ENCODE measurements around the gene RCAN1. TPM values are rescaled to one million over a fixed set of nuclear protein-coding genes. Genes with fewer than 3 reads are reported as not detected.

RCAN1 gene
- total and polyA plus RNA-seq, 2 of the 8 experiments (the other 6 are each of a cell fraction or from before 2014, with no cell fraction given), result 1.7 to 6.4 TPM

GRCh38 chr21:34625030-34625593 lies 10.2 kb upstream of the RCAN1 start:
- no peaks in the 10 kb centered on the region for H4K20me1 ChIP-seq (replicated peaks in 1 of 2; ENCODE audit: control insufficient read depth in 1 of 2, insufficient read depth in 2 of 2, low read length in 2 of 2)
- WGBS, 2 experiments (ENCODE audit: extremely low coverage in 1 of 2, insufficient coverage in 1 of 2, insufficient read length in 1 of 2, insufficient replicate concordance in 2 of 2, low coverage in 1 of 2, low lambda C conversion rate in 2 of 2, missing lambda C conversion rate in 1 of 2), result 89% methylated on average over 6 of the region's 6 CpGs; no CpG with 5 or more reads in 1 of the 2 experiments
- no peak overlapping the region for H2BK20ac ChIP-seq (ENCODE audit: low read length)
- no peak overlapping the region for H3K56ac ChIP-seq (replicated peaks; ENCODE audit: insufficient read length, low read depth, low read length)
- no peak overlapping the region for H3K27ac ChIP-seq (ENCODE audit: low read depth, low read length)
- H3K4me3 ChIP-seq (ENCODE audit: extremely low read depth in 1 of 4, insufficient read depth in 2 of 4, low read depth in 3 of 4, low read length in 4 of 4), result no peak overlapping the region
- FAIRE-seq (no peak), DNase-seq (ENCODE audit: low read depth in 1 of 2, low spot score in 2 of 2) (no peak)
- no peaks in the 10 kb centered on the region for H3K23me2 ChIP-seq (ENCODE audit: low read depth, low read length)
- H3K27me3 ChIP-seq (replicated peaks in 1 of 4; ENCODE audit: control insufficient read depth in 3 of 4, extremely low read depth in 1 of 4, insufficient read depth in 3 of 4, low read length in 3 of 4), result no peaks in the 10 kb centered on the region
- no peak overlapping the region for H4K91ac ChIP-seq (replicated peaks; ENCODE audit: insufficient read length, low read length)
- no peak for TF ChIP-seq TEAD4 (IDR thresholded peaks at IDR 0.05; ENCODE audit: low read depth, low read length)
- no peak for TF ChIP-seq TAF1 (IDR thresholded peaks at IDR 0.05; ENCODE audit: low read depth, low read length)
- TF ChIP-seq JUN (IDR thresholded peaks at IDR 0.05; ENCODE audit: low read depth, low read length), result no peak
- TF ChIP-seq CREB1 (IDR thresholded peaks at IDR 0.05), result no peak
- TF ChIP-seq CTCF (IDR thresholded peaks at IDR 0.05; ENCODE audit: control extremely low read depth in 1 of 3, insufficient read depth in 1 of 3, low read depth in 1 of 3, low read length in 3 of 3), result no peak
- no peak for TF ChIP-seq EP300 (IDR thresholded peaks at IDR 0.05; ENCODE audit: borderline replicate concordance in 1 of 2, low read depth in 2 of 2, low read length in 2 of 2)
- no peak for TF ChIP-seq USF2 (IDR thresholded peaks at IDR 0.05; ENCODE audit: low read length)
- TF ChIP-seq NANOG (IDR thresholded peaks at IDR 0.05; ENCODE audit: insufficient read depth, low read depth, low read length, poor library complexity, severe bottlenecking), result no peak
- TF ChIP-seq CBX5 (IDR thresholded peaks at IDR 0.05; ENCODE audit: low read depth, low read length), result no peak
- TF ChIP-seq SIN3A (conservative IDR thresholded peaks at IDR 0.05 in 1 of 2, IDR thresholded peaks at IDR 0.05 in 1 of 2; ENCODE audit: low read depth in 1 of 2, low read length in 2 of 2), result no peak
- H3K4me2 ChIP-seq (ENCODE audit: insufficient read depth in 1 of 2, low read depth in 2 of 2, low read length in 2 of 2), result no peak overlapping the region
- H3K9me3 ChIP-seq (ENCODE audit: insufficient read depth in 2 of 2, low read depth in 1 of 2, low read length in 1 of 2), result no peaks in the 10 kb centered on the region
- no peak overlapping the region for H2BK12ac ChIP-seq (ENCODE audit: low read depth, low read length)
- no peak overlapping the region for H3K14ac ChIP-seq (ENCODE audit: insufficient read length)
- no peak overlapping the region for H3K18ac ChIP-seq (ENCODE audit: extremely low read depth, low read length)
- CTCF ChIA-PET (ENCODE audit: partially characterized antibody), result interaction anchor here (0.6 to 10.1 kb wide), 6 partner anchors 11 to 294 kb away, joined by 3 to 74 read pairs (median 4); no protein-coding TSS in a partner anchor
- H2BK15ac ChIP-seq (ENCODE audit: low read length), result no peak overlapping the region
- H2BK5ac ChIP-seq (ENCODE audit: low read depth, low read length), result no peak overlapping the region
- H3K4me1 ChIP-seq (replicated peaks in 1 of 4; ENCODE audit: control insufficient read depth in 3 of 4, insufficient read depth in 4 of 4, low read length in 3 of 4), result no peaks in the 10 kb centered on the region
- no peak overlapping the region for H3K4ac ChIP-seq (replicated peaks; ENCODE audit: insufficient read length, low read depth, low read length)
- H2AK5ac ChIP-seq (ENCODE audit: low read depth, low read length), result no peak overlapping the region
- no peaks in the 10 kb centered on the region for H3K79me2 ChIP-seq (ENCODE audit: control insufficient read depth in 1 of 2, insufficient read depth in 2 of 2, low read length in 2 of 2)
- no peak overlapping the region for H3K9ac ChIP-seq (replicated peaks in 1 of 4; ENCODE audit: extremely low read depth in 1 of 4, low read depth in 3 of 4, low read length in 3 of 4)
- H2BK120ac ChIP-seq (replicated peaks; ENCODE audit: low read depth, low read length), result no peak overlapping the region
- H4K5ac ChIP-seq (ENCODE audit: insufficient read length, low read depth, low read length), result no peak overlapping the region
- no peak overlapping the region for H3K23ac ChIP-seq (ENCODE audit: insufficient read length)
- H3K79me1 ChIP-seq (ENCODE audit: low read depth, low read length), result no peaks in the 10 kb centered on the region
- no peak overlapping the region for H4K8ac ChIP-seq (ENCODE audit: extremely low read depth, insufficient read depth, low read length)
- no peaks in the 10 kb centered on the region for H3K36me3 ChIP-seq (ENCODE audit: control insufficient read depth in 2 of 4, insufficient read depth in 4 of 4, low read length in 3 of 4)
- POLR2A ChIA-PET (ENCODE audit: partially characterized antibody), result no interaction called here
- H2AFZ ChIP-seq (ENCODE audit: low read length), result no peak overlapping the region
